Mesendoderm (in vitro differentiated cells): ENCODE measurements around the gene RASL10A.

Source experiments
- DNase-seq: peaks from one replicate; pipeline ENCODE4 v3.0.0; 2013
- H2AK5ac ChIP-seq: 2 replicates; pipeline ENCODE4 v1.6.1; 2013; ENCODE audit warnings: low read length, inconsistent platforms
- H2BK120ac ChIP-seq: 2 replicates; pipeline ENCODE4 v1.6.1; 2013; ENCODE audit warnings: low read depth, mild to moderate bottlenecking, low read length, moderate library complexity, mixed read lengths
- H2BK15ac ChIP-seq: replicated peaks from 2 replicates; pipeline ENCODE4 v1.6.1; 2013; ENCODE audit warnings: low read depth, mild to moderate bottlenecking, moderate library complexity
- H2BK5ac ChIP-seq: 2 replicates; pipeline ENCODE4 v1.6.1; 2013; ENCODE audit warnings: low read length, inconsistent platforms
- H3K18ac ChIP-seq: 2 replicates; pipeline ENCODE4 v1.6.1; 2013; ENCODE audit warnings: mild to moderate bottlenecking, low read length, mixed read lengths
- H3K23ac ChIP-seq: one replicate; pipeline ENCODE4 v1.6.1; 2013; ENCODE audit warnings: low read length
- H3K27ac ChIP-seq: 2 replicates; pipeline ENCODE4 v1.5.1; 2013; ENCODE audit warnings: low read depth, mild to moderate bottlenecking, inconsistent platforms, low read length, moderate library complexity
- H3K27me3 ChIP-seq: 2 replicates; pipeline ENCODE4 v1.6.1; 2013; ENCODE audit warnings: low read length, control low read depth, mild to moderate bottlenecking, inconsistent platforms; ENCODE audit not compliant: insufficient read depth, poor library complexity
- H3K36me3 ChIP-seq: 2 replicates; pipeline ENCODE4 v1.6.1; 2013; ENCODE audit warnings: low read length, inconsistent platforms; ENCODE audit not compliant: control insufficient read depth, insufficient read depth
- H3K4ac ChIP-seq: one replicate; pipeline ENCODE4 v1.6.1; 2013; ENCODE audit warnings: low read depth, mild to moderate bottlenecking, low read length, moderate library complexity
- H3K4me1 ChIP-seq: 2 replicates; pipeline ENCODE4 v1.6.1; 2013; ENCODE audit warnings: low read depth, low read length, inconsistent platforms; ENCODE audit not compliant: control insufficient read depth
- H3K4me2 ChIP-seq: 2 replicates; pipeline ENCODE4 v1.6.1; 2013; ENCODE audit warnings: low read length
- H3K4me3 ChIP-seq: 2 replicates; pipeline ENCODE4 v1.5.1; 2013; ENCODE audit warnings: mild to moderate bottlenecking, low read length
- H3K56ac ChIP-seq: one replicate; pipeline ENCODE4 v1.6.1; 2013; ENCODE audit warnings: low read length
- H3K79me1 ChIP-seq: 2 replicates; pipeline ENCODE4 v1.6.1; 2013; ENCODE audit warnings: low read length, inconsistent platforms
- H3K79me2 ChIP-seq: 2 replicates; pipeline ENCODE4 v1.6.1; 2013; ENCODE audit warnings: mild to moderate bottlenecking, low read length; ENCODE audit not compliant: control insufficient read depth, insufficient read depth
- H3K9ac ChIP-seq: 2 replicates; pipeline ENCODE4 v1.6.1; 2013; ENCODE audit warnings: low read length, inconsistent platforms
- H4K5ac ChIP-seq: one replicate; pipeline ENCODE4 v1.6.1; 2013; ENCODE audit warnings: low read length
- H4K8ac ChIP-seq: one replicate; pipeline ENCODE4 v1.6.1; 2013; ENCODE audit warnings: low read depth, mild to moderate bottlenecking, control low read depth, low read length, moderate library complexity
- WGBS: extraction: QIAGEN DNeasy Blood & Tissue Kit; methylation state at CpG from one replicate; pipeline ENCODE4 v1.1.7; 2013; ENCODE audit warnings: low lambda C conversion rate, missing lambda C conversion rate; ENCODE audit not compliant: insufficient coverage; ENCODE audit errors: extremely low coverage; 5-methylcytosine and 5-hydroxymethylcytosine counted together

The RASL10A gene

DNA sequence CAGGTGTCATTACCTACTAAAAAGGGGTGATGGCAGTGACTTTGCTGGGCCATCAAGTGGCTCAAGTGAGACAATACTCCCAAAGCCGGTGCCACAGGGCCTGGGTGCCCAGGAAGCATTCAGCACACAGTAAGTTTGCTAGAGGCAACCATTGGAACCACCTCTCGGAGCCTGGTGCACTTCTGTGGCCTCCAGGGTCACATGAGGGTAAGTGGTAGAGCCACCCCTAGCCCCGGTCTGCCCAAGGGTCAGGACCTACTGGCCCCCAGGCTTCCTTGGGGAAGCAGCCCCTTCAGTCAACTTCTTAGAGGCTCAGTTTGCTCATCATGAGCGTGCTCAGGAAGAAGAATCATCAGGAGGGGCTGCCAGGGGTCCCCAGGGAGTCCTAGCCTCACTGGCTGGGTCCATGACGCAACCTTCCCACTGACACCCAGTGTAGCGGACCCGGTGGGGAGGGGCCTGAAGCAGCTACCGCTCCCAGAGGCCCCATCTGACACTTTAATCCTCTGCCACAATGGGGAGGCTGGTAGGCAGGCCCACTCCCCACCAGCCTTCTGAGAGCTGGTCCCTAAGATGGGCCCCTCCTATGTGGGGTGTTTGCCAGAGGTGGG lies 17.5 kb upstream of the RASL10A start:
- H3K79me2 ChIP-seq = no peaks in the 10 kb centered on the region
- H3K4ac ChIP-seq = no peak overlapping the region
- no peak overlapping the region for H3K56ac ChIP-seq
- H4K5ac ChIP-seq = no peak overlapping the region
- H4K8ac ChIP-seq = no peak overlapping the region
- H2BK5ac ChIP-seq = no peak overlapping the region
- H3K4me2 ChIP-seq = no peak overlapping the region
- no peak overlapping the region for H3K4me3 ChIP-seq
- peaks cover 2% of the 10 kb centered on the region for H3K4me1 ChIP-seq
- no peaks in the 10 kb centered on the region for H3K27me3 ChIP-seq
- no peak overlapping the region for H2BK120ac ChIP-seq
- H2BK15ac ChIP-seq = no peak overlapping the region
- no peak overlapping the region for H2AK5ac ChIP-seq
- peaks cover 4% of the 10 kb centered on the region for H3K36me3 ChIP-seq
- no peak overlapping the region for H3K27ac ChIP-seq
- no peak overlapping the region for H3K9ac ChIP-seq
- no CpG with 5 or more reads among the region's 8 CpGs for WGBS
- H3K23ac ChIP-seq = no peak overlapping the region
- H3K79me1 ChIP-seq = no peaks in the 10 kb centered on the region
- no peak overlapping the region for H3K18ac ChIP-seq
- DNase-seq = no peak

GRCh38 chr22:29331658-29332300 lies 16.3 kb upstream of the RASL10A start:
- no peak overlapping the region for H3K56ac ChIP-seq
- no peaks in the 10 kb centered on the region for H3K27me3 ChIP-seq
- no peak overlapping the region for H4K8ac ChIP-seq
- H3K18ac ChIP-seq = no peak overlapping the region
- peaks cover 2% of the 10 kb centered on the region for H3K4me1 ChIP-seq
- no CpG with 5 or more reads among the region's 14 CpGs for WGBS
- H3K9ac ChIP-seq = no peak overlapping the region
- no peak overlapping the region for H2BK120ac ChIP-seq
- H2AK5ac ChIP-seq = no peak overlapping the region
- H2BK5ac ChIP-seq = no peak overlapping the region
- H3K27ac ChIP-seq = no peak overlapping the region
- no peak overlapping the region for H3K4me2 ChIP-seq
- H3K23ac ChIP-seq = no peak overlapping the region
- H3K4ac ChIP-seq = no peak overlapping the region
- no peaks in the 10 kb centered on the region for H3K79me2 ChIP-seq
- H3K79me1 ChIP-seq = no peaks in the 10 kb centered on the region
- DNase-seq = no peak
- H2BK15ac ChIP-seq = no peak overlapping the region
- H4K5ac ChIP-seq = no peak overlapping the region
- peaks cover 2% of the 10 kb centered on the region for H3K36me3 ChIP-seq
- no peak overlapping the region for H3K4me3 ChIP-seq

- H3K23ac ChIP-seq = no peak overlapping the region
- H3K4me3 ChIP-seq = no peak overlapping the region
- H3K56ac ChIP-seq = no peak overlapping the region
- no peak overlapping the region for H4K5ac ChIP-seq
- no peak overlapping the region for H4K8ac ChIP-seq
- no peak overlapping the region for H3K27ac ChIP-seq
- peaks cover 2% of the 10 kb centered on the region for H3K36me3 ChIP-seq
- H3K4me2 ChIP-seq = no peak overlapping the region
- no peak overlapping the region for H2BK15ac ChIP-seq
- no peak overlapping the region for H2AK5ac ChIP-seq
- WGBS = no CpG with 5 or more reads among the region's 8 CpGs
- H2BK5ac ChIP-seq = no peak overlapping the region
- H3K79me1 ChIP-seq = no peaks in the 10 kb centered on the region
- no peak overlapping the region for H3K4ac ChIP-seq
- no peak overlapping the region for H3K9ac ChIP-seq
- no peak overlapping the region for H3K18ac ChIP-seq
- H3K27me3 ChIP-seq = no peaks in the 10 kb centered on the region
- DNase-seq = no peak
- H3K4me1 ChIP-seq = peaks cover 2% of the 10 kb centered on the region
- no peak overlapping the region for H2BK120ac ChIP-seq
- H3K79me2 ChIP-seq = no peaks in the 10 kb centered on the region
Measured at GRCh38 chr22:29331213-29331612, 15.7 kb upstream of the RASL10A start.

GRCh38 chr22:29330753-29331152 lies 15.3 kb upstream of the RASL10A start:
- H3K27ac ChIP-seq = no peak overlapping the region
- no CpG with 5 or more reads among the region's 9 CpGs for WGBS
- peaks cover 2% of the 10 kb centered on the region for H3K36me3 ChIP-seq

GRCh38 chr22:29330291-29330690 lies 14.8 kb upstream of the RASL10A start:
- Histone ChIP-seq H3K27me3 (no peaks in the 10 kb centered on the region), H2BK120ac (no peak overlapping the region), H4K8ac (no peak overlapping the region), H3K36me3 (peaks cover 2% of the 10 kb centered on the region), H3K56ac (peak overlapping the region; percentile 15), H2AK5ac (no peak overlapping the region), H3K79me1 (no peaks in the 10 kb centered on the region), H3K27ac (no peak overlapping the region), H2BK5ac (no peak overlapping the region), H4K5ac (no peak overlapping the region), H3K9ac (no peak overlapping the region), H3K4me2 (no peak overlapping the region), H3K23ac (no peak overlapping the region), H3K79me2 (no peaks in the 10 kb centered on the region), H3K18ac (no peak overlapping the region), H3K4ac (no peak overlapping the region), H2BK15ac (no peak overlapping the region), H3K4me3 (no peak overlapping the region), H3K4me1 (peaks cover 2% of the 10 kb centered on the region)
- WGBS = no CpG with 5 or more reads among the region's 19 CpGs
- DNase-seq = no peak

More at GRCh38 chr22:29330753-29331152, 15.3 kb upstream of the RASL10A start:
- Histone ChIP-seq H3K4me3 (no peak overlapping the region), H2AK5ac (no peak overlapping the region), H2BK15ac (no peak overlapping the region), H4K5ac (no peak overlapping the region), H2BK120ac (no peak overlapping the region), H3K4me1 (peaks cover 2% of the 10 kb centered on the region), H4K8ac (no peak overlapping the region), H3K4ac (no peak overlapping the region), H3K4me2 (no peak overlapping the region), H2BK5ac (no peak overlapping the region), H3K79me1 (no peaks in the 10 kb centered on the region), H3K18ac (no peak overlapping the region), H3K9ac (no peak overlapping the region), H3K79me2 (no peaks in the 10 kb centered on the region), H3K27me3 (no peaks in the 10 kb centered on the region), H3K23ac (no peak overlapping the region), H3K56ac (peak overlapping the region; percentile 60)
- DNase-seq = peak; percentile 62

DNA sequence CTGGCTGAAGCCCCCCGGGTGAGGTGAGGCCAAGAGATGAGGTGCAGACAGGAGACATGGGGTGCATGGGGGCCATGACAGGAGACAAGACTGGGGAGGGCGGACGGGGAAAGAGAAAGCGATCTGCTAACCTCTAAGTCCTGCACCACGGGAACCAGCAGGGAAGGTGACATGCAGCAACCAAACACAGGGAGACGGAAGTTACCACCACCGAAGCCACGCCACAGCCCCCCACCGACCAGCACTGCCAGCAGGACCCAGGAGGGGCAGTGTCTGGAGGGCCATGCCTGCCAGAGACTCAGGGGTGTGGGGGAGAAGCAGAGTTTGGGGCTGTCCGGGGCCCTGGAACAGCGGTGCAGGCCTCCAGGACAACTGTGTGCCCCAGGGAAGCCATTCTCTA lies 14.1 kb upstream of the RASL10A start:
- no peak for DNase-seq
- Histone ChIP-seq H3K23ac (no peak overlapping the region), H3K36me3 (peaks cover 2% of the 10 kb centered on the region), H3K79me2 (no peaks in the 10 kb centered on the region), H2BK120ac (no peak overlapping the region), H4K8ac (no peak overlapping the region), H3K27me3 (no peaks in the 10 kb centered on the region), H2BK5ac (no peak overlapping the region), H3K9ac (no peak overlapping the region), H3K27ac (no peak overlapping the region), H2AK5ac (no peak overlapping the region), H3K4me3 (no peak overlapping the region), H3K4me1 (peaks cover 2% of the 10 kb centered on the region), H3K4me2 (no peak overlapping the region), H4K5ac (no peak overlapping the region), H3K18ac (no peak overlapping the region), H3K56ac (no peak overlapping the region), H3K79me1 (no peaks in the 10 kb centered on the region), H3K4ac (no peak overlapping the region), H2BK15ac (no peak overlapping the region)
- no CpG with 5 or more reads among the region's 11 CpGs for WGBS
